ENCODE results near the gene JCAD. TPM values are rescaled to one million over a fixed set of nuclear protein-coding genes. Genes with fewer than 3 reads are reported as not detected.

The JCAD gene
- total RNA-seq, 1 donor from 2014 or later, result 27.3 TPM

GRCh38 chr10:30039567-30039966 is 19.8 kb downstream of the JCAD start:
- DNase-seq (ENCODE audit: low read depth) (no peak), FAIRE-seq (no peak)
- no peak overlapping the region for H3K4me3 ChIP-seq (ENCODE audit: insufficient read depth, low read depth, low read length)
- H3K4me1 ChIP-seq (ENCODE audit: insufficient read depth, low read length), result no peaks in the 10 kb centered on the region
- H3K27me3 Mint-ChIP-seq (ENCODE audit: low read depth, unreplicated experiment), result peaks cover 2% of the 10 kb centered on the region
- no peak overlapping the region for H3K4me2 ChIP-seq (ENCODE audit: low read length)
- no peak for TF ChIP-seq EZH2 (IDR thresholded peaks at IDR 0.05; ENCODE audit: insufficient read depth, low read length)
- no peak for TF ChIP-seq CTCF (IDR thresholded peaks at IDR 0.05; ENCODE audit: insufficient read depth, low read depth, low read length)
- peaks cover 10% of the 10 kb centered on the region for H4K20me1 ChIP-seq (ENCODE audit: insufficient read depth, low read length)
- no peak overlapping the region for H3K27ac Mint-ChIP-seq (ENCODE audit: unreplicated experiment)
- H3K36me3 ChIP-seq (ENCODE audit: insufficient read depth, low read length), result no peaks in the 10 kb centered on the region
- no peaks in the 10 kb centered on the region for H3K9me3 ChIP-seq (ENCODE audit: insufficient read depth, low read depth, low read length)
- no peak overlapping the region for H3K9ac ChIP-seq (ENCODE audit: low read length)
- peaks cover 47% of the 10 kb centered on the region for H3K36me3 Mint-ChIP-seq (ENCODE audit: low read depth, unreplicated experiment)
- H3K9me3 Mint-ChIP-seq (ENCODE audit: unreplicated experiment), result no peaks in the 10 kb centered on the region
- no peak overlapping the region for H3K27ac ChIP-seq (ENCODE audit: low read depth, low read length)
- no peak overlapping the region for H2AFZ ChIP-seq (ENCODE audit: low read depth, low read length)
- H3K27me3 ChIP-seq (ENCODE audit: insufficient read depth, low read length), result no peaks in the 10 kb centered on the region
- no peaks in the 10 kb centered on the region for H3K79me2 ChIP-seq (ENCODE audit: insufficient read depth, low read length)
- peaks cover 11% of the 10 kb centered on the region for H3K4me1 Mint-ChIP-seq (ENCODE audit: low read depth, unreplicated experiment)
- no peak overlapping the region for H3K4me3 Mint-ChIP-seq (ENCODE audit: unreplicated experiment)

DNA sequence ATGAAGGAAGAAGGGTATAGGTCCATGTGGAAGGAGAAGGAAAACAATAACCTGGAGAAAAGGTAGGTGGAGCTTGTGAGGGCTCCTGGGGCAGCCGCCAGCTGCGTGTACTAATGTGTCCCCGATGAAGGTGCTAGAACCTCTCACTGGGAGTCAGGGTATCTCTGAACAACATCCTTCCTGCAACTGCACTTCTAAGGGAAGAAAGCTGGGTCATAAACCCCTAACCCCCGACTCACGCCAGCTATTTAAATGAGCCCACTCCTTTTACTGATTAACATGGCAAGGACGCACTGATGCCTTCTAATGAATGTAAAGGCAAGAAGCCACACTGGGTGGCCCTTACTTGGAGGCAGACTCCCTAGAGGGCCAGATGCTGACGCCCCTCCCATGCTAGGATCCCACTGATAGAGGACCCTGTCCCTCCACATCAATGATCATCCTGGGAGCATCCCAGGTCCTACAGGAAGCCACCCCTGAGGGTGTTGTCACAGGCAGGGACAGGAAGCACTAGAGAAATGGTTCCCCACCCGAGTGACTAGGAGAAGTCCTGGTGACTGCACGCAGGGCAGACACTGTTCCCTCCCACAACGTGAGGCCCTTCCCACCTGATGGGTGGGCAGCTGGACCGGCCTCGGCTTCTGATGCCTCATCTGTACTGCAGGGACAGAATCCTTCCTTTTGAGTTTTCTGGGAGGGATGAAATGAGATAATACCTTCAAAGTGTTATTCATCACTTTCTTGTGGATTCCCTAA is 20.4 kb downstream of the JCAD start:
- DNase-seq (ENCODE audit: low read depth), result no peak
- Histone ChIP-seq H2AFZ (ENCODE audit: low read depth, low read length) (no peak overlapping the region), H3K27me3 (ENCODE audit: insufficient read depth, low read length) (no peaks in the 10 kb centered on the region), H3K9ac (ENCODE audit: low read length) (no peak overlapping the region), H3K4me2 (ENCODE audit: low read length) (no peak overlapping the region), H4K20me1 (ENCODE audit: insufficient read depth, low read length) (peaks cover 6% of the 10 kb centered on the region), H3K36me3 (ENCODE audit: insufficient read depth, low read length) (no peaks in the 10 kb centered on the region), H3K4me1 (ENCODE audit: insufficient read depth, low read length) (no peaks in the 10 kb centered on the region), H3K9me3 (ENCODE audit: insufficient read depth, low read depth, low read length) (no peaks in the 10 kb centered on the region), H3K4me3 (ENCODE audit: insufficient read depth, low read depth, low read length) (no peak overlapping the region), H3K79me2 (ENCODE audit: insufficient read depth, low read length) (no peaks in the 10 kb centered on the region), H3K27ac (ENCODE audit: low read depth, low read length) (no peak overlapping the region)
- no peak overlapping the region for H3K27ac Mint-ChIP-seq (ENCODE audit: unreplicated experiment)
- no peak for FAIRE-seq
- H3K27me3 Mint-ChIP-seq (ENCODE audit: low read depth, unreplicated experiment), result peaks cover 2% of the 10 kb centered on the region
- H3K4me1 Mint-ChIP-seq (ENCODE audit: low read depth, unreplicated experiment), result peaks cover 12% of the 10 kb centered on the region
- no peak overlapping the region for H3K4me3 Mint-ChIP-seq (ENCODE audit: unreplicated experiment)
- H3K36me3 Mint-ChIP-seq (ENCODE audit: low read depth, unreplicated experiment), result peaks cover 49% of the 10 kb centered on the region
- no peaks in the 10 kb centered on the region for H3K9me3 Mint-ChIP-seq (ENCODE audit: unreplicated experiment)
- TF ChIP-seq EZH2 (IDR thresholded peaks at IDR 0.05; ENCODE audit: insufficient read depth, low read length), result no peak
- no peak for TF ChIP-seq CTCF (IDR thresholded peaks at IDR 0.05; ENCODE audit: insufficient read depth, low read depth, low read length)

All from astrocyte (in vitro differentiated cells and primary cell).